Adrenal gland (tissue), 12 donors: ENCODE measurements around the gene EHBP1L1. TPM values are rescaled to one million over a fixed set of nuclear protein-coding genes. Genes with fewer than 3 reads are reported as not detected.
A peak's percentile ranks its signal among the peaks of the same experiment; 100 is the strongest.

Source experiments
- DNase-seq, 7 donors: peaks; one replicate each; pipeline ENCODE4 v3.0.0-alpha.2; 2019 to 2020
- H3K27ac ChIP-seq, 5 donors: fragments of 200-600 bp; sonication (generic) in 4 of 5; 1 replicate in 3 of 5; 2 replicates in 2 of 5; pipeline versions ENCODE4 v1.5.1 to v1.8.0; 2016 to 2020; ENCODE audit warnings: mild to moderate bottlenecking in 1 of 5
- H3K27me3 ChIP-seq: fragments of 200-600 bp; 2 replicates; pipeline ENCODE4 v1.8.0; 2021
- H3K36me3 ChIP-seq, 2 donors: fragments of 200-600 bp; replicated peaks in 1 of 2; 1 replicate in 1 of 2; 2 replicates in 1 of 2; pipeline versions ENCODE4 v1.5.1 to v1.8.0; 2018 to 2022
- H3K4me1 ChIP-seq, 2 donors: fragments of 200-600 bp; replicated peaks in 1 of 2; 1 replicate in 1 of 2; 2 replicates in 1 of 2; pipeline versions ENCODE4 v1.5.1 to v1.8.0; 2018 to 2021
- H3K4me3 ChIP-seq, 4 donors: fragments of 200-600 bp; sonication (generic) in 3 of 4; one replicate each; pipeline ENCODE4 v1.5.1; 2016 to 2018
- H3K9me3 ChIP-seq, 3 donors: fragments of 200-600 bp; sonication (generic) in 1 of 3; replicated peaks in 1 of 3; 1 replicate in 2 of 3; 2 replicates in 1 of 3; pipeline versions ENCODE4 v1.5.1 to v1.8.0; 2016 to 2021
- CTCF ChIP-seq, 6 experiments: fragments of 450-650 bp in 4 of 6; fragments of 200-600 bp in 2 of 6; sonication (generic) in 1 of 6; IDR thresholded peaks; 1 replicate in 5 of 6; 2 replicates in 1 of 6; pipeline versions ENCODE4 v1.5.1 to v1.8.0; 2016 to 2021; ENCODE audit warnings: antibody characterized with exemption in 6 of 6, mild to moderate bottlenecking in 2 of 6, moderate library complexity in 1 of 6
- POLR2A ChIP-seq, 2 donors: fragments of 450-650 bp; IDR thresholded peaks; one replicate each; pipeline ENCODE4 v1.6.1; 2017; ENCODE audit warnings: antibody characterized with exemption in 2 of 2, mild to moderate bottlenecking in 2 of 2, moderate library complexity in 1 of 2
- WGBS, 4 donors: extraction: QIAGEN DNeasy Blood & Tissue Kit in 2 of 4; methylation state at CpG; one replicate each; pipeline versions ENCODE4 v1.1.5 to v1.1.7; 2013 to 2017; 5-methylcytosine and 5-hydroxymethylcytosine counted together
- intact Hi-C, 2 donors: fragments of 100-400 bp; cut with DNase I; formaldehyde crosslinking; loops; one replicate each; pipeline versions ENCODE4 v1.14.1 to v1.15.0; 2022 to 2023
- polyA plus RNA-seq, 3 donors: library from polyadenylated mRNA; stranded (reverse); fragments of 200-250 nt in 2 of 3; fragments of 350-450 nt in 1 of 3; fragmentation: Illumina TruSeq in 1 of 3; extraction: RNeasy Lipid Tissue Mini Kit (QIAGEN cat#74804) in 1 of 3; gene quantifications; one replicate each; pipeline ENCODE4 v1.2.3, GENCODE V29; 2013 to 2014
- total RNA-seq, 9 donors: library from RNA; depleted of rRNA in 4 of 9; stranded (reverse); fragments of >200 nt in 4 of 9; fragments of 120-200 nt in 1 of 9; fragmentation: NEBNext Ultra II Directional in 1 of 9; extraction: Animal tissue kit (Norgen Biotek cat#: 25700) in 1 of 9; gene quantifications; one replicate each; pipeline versions ENCODE4 v1.1.0 to v1.2.4, GENCODE V29; 2013 to 2023
- donor health status: healthy with polysubstance abuse.
- donor health status: Bipolar disorder and iron deficiency.
- donor health status: DM: yes; HTN: yes; CAD: no.
- donor health status: DM: no; HTN: no; CAD: no.
- donor health status: DM: no; HTN: no; CAD: no.
- donor health status: DM: yes; HTN: yes; CAD: no.

Gene EHBP1L1
- total and polyA plus RNA-seq, 12 donors = 8.7 to 68.0 (median 34.5) TPM

DNA sequence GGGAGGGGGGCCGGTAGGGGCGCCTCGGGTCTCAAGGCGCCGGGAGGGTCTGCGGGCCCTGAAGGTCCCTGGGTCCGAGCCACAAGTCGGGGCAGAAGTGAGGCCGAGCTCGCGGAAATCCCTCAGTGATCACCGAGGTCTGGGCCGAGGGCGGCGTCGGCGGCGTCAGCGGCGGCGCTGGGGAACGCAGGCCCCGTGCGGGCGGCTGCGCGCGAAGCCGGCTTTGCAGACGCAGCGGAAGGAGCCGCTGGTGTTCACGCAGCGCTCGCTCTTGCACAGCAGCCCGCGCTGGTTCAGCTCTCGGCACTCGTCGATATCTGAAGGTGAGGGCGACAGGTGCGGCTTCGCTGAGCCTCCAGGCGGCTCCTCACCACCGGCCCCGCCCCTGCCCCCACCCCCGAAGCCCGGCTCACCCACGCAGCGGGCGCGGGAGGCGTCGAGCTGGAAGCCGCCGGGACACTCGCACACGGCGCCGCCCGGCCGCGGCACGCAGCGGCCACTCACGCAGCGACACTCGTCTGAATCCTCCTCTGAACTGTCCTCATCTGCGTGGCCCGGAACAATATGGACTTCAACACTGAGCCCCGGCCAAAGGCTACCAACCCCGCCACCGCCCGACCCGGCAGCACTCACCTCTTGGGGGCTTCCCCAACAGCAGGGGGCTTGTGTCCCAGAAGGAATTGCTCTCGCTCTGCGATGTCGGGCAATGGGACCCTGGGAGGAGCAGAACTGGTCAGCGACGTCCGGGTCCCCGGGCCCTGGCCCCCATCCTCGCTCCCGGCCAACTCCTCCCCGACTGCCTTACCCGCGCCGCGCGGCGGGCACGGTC lies 36.7 kb upstream of the EHBP1L1 start:
- H3K4me1 ChIP-seq = peaks cover 20 to 26% of the 10 kb centered on the region in 2 donors
- intact Hi-C loops = no loop called here
- peak overlapping the region in 4 of 5 donors; percentile 62 to 93 (median 87) for H3K27ac ChIP-seq
- WGBS, 4 donors = 74 to 79% (median 78%) methylated on average over 18 to 92 of the region's 92 CpGs
- TF ChIP-seq CTCF (IDR thresholded peaks at IDR 0.05) (no peak), POLR2A (IDR thresholded peaks at IDR 0.05) (no peak)
- no peaks in the 10 kb centered on the region for H3K9me3 ChIP-seq
- peak overlapping the region in 1 of 4 donors; percentile 58 for H3K4me3 ChIP-seq
- H3K27me3 ChIP-seq = no peaks in the 10 kb centered on the region
- peaks cover 0 to 29% of the 10 kb centered on the region in 2 donors for H3K36me3 ChIP-seq
- peak in 2 of 7 donors; percentile 27 to 35 for DNase-seq

GRCh38 chr11:65539744-65540289 lies 36.0 kb upstream of the EHBP1L1 start:
- H3K27me3 ChIP-seq = no peaks in the 10 kb centered on the region
- DNase-seq = peak in 1 of 7 donors; percentile 83
- H3K36me3 ChIP-seq = peaks cover 0 to 29% of the 10 kb centered on the region in 2 donors
- peak overlapping the region; percentile 60 to 93 (median 84) for H3K27ac ChIP-seq
- TF ChIP-seq POLR2A (IDR thresholded peaks at IDR 0.05) (peak in 1 of 2 donors; percentile 16), CTCF (IDR thresholded peaks at IDR 0.05) (no peak)
- H3K4me3 ChIP-seq = peak overlapping the region in 2 of 4 donors; percentile 24 to 58
- intact Hi-C loops = no loop called here
- peaks cover 20 to 26% of the 10 kb centered on the region in 2 donors for H3K4me1 ChIP-seq
- WGBS, 4 donors = 7 to 31% (median 10%) methylated on average over 11 to 60 of the region's 60 CpGs; no CpG with 5 or more reads in 1 of the 4 donors
- no peaks in the 10 kb centered on the region for H3K9me3 ChIP-seq

DNA sequence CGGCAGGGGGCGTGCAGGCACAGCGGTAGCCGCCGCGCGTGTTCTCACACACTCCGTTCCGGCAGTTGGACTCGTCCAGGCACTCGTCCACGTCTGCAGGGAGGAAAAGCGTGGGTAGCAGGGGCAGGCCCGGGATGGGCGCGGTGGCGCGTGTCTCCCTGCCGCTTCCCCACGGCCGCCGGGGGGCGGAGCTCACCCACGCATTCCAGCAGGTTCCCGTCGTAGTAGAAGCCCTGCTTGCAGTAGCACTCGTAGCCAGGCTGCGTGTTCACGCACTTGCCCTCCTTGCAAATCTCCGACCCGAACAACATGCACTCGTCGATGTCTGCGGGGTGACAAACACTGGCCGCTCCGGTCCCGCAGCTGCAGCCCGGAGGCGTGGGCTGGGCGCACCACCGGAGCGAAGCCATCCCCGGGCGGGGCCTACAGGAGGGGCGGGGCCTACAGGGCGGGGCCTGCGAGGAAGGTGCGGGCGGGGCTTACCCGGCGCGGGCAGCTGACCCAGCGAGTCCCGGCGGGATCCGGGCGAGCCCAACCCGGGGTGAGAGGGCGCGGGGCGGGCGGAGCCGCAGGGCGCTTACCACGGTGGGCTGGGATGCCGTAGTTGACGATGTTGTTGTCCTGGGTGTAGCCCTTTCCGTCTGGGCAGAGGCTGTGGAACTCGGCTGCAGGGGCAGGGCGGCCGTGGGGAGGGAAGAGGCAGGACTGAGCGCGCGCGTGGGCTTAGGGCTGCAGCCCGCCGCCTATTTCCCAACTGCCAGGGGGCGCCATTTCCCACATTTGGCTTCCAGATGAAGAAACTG lies 35.4 kb upstream of the EHBP1L1 start:
- H3K9me3 ChIP-seq = no peaks in the 10 kb centered on the region
- no peaks in the 10 kb centered on the region for H3K27me3 ChIP-seq
- WGBS, 4 donors = 0 to 1% (median 0%) methylated on average over 11 to 78 of the region's 78 CpGs; no CpG with 5 or more reads in 1 of the 4 donors
- intact Hi-C loops = no loop called here
- peaks cover 20 to 26% of the 10 kb centered on the region in 2 donors for H3K4me1 ChIP-seq
- H3K36me3 ChIP-seq = peaks cover 0 to 29% of the 10 kb centered on the region in 2 donors
- peak in 1 of 2 donors; percentile 41 for TF ChIP-seq POLR2A (IDR thresholded peaks at IDR 0.05)
- TF ChIP-seq CTCF (IDR thresholded peaks at IDR 0.05) = peak; percentile 73 to 96 (median 94)
- peak overlapping the region; percentile 60 to 93 (median 84) for H3K27ac ChIP-seq
- peak overlapping the region in 2 of 4 donors; percentile 24 to 58 for H3K4me3 ChIP-seq
- peak; percentile 90 to 95 (median 93) for DNase-seq
